H1 (cell line): Measurements from ENCODE around the gene WDR45B. TPM values are rescaled to one million over a fixed set of nuclear protein-coding genes. Genes with fewer than 3 reads are reported as not detected.

Source experiments
- CTCF ChIA-PET: fragments of 300-600 bp; sonication (Branson Sonifier 250); formaldehyde crosslinking; loops from one replicate; lab custom pipeline; 2021; ENCODE audit not compliant: partially characterized antibody; lab: Charles Lee
- POLR2A ChIA-PET: fragments of 300-600 bp; sonication (Branson Sonifier 250); formaldehyde crosslinking; loops from one replicate; lab custom pipeline; 2021; ENCODE audit warnings: inconsistent platforms; ENCODE audit not compliant: partially characterized antibody; lab: Charles Lee
- DNase-seq, 2 experiments: peaks; one replicate each; pipeline versions ENCODE4 v3.0.0 to v3.0.0-alpha.2; 2010 to 2022; ENCODE audit warnings: low spot score in 2 of 2, low read depth in 1 of 2, mixed read lengths in 1 of 2
- FAIRE-seq: peaks from 2 replicates; lab custom pipeline; 2011; peaks lifted over from hg19 to GRCh38; lab: Jason Lieb, UNC
- H2AFZ ChIP-seq: 2 replicates; pipeline ENCODE4 v1.8.1; 2012; ENCODE audit warnings: low read length, inconsistent platforms
- H2AK5ac ChIP-seq: 2 replicates; pipeline ENCODE4 v1.6.1; 2013; ENCODE audit warnings: low read depth, low read length
- H2BK120ac ChIP-seq: replicated peaks from 2 replicates; pipeline ENCODE3; 2013; ENCODE audit warnings: low read depth, low read length, inconsistent platforms
- H2BK12ac ChIP-seq: 2 replicates; pipeline ENCODE4 v1.6.1; 2013; ENCODE audit warnings: low read depth, low read length
- H2BK15ac ChIP-seq: 2 replicates; pipeline ENCODE4 v1.6.1; 2013; ENCODE audit warnings: low read length
- H2BK20ac ChIP-seq: 2 replicates; pipeline ENCODE4 v1.6.1; 2013; ENCODE audit warnings: low read length
- H2BK5ac ChIP-seq: 2 replicates; pipeline ENCODE4 v1.6.1; 2013; ENCODE audit warnings: low read depth, low read length
- H3K14ac ChIP-seq: 2 replicates; pipeline ENCODE4 v1.6.1; 2013; ENCODE audit warnings: inconsistent platforms; ENCODE audit not compliant: insufficient read length
- H3K18ac ChIP-seq: 2 replicates; pipeline ENCODE4 v1.6.1; 2013; ENCODE audit warnings: low read length; ENCODE audit errors: extremely low read depth
- H3K23ac ChIP-seq: 2 replicates; pipeline ENCODE4 v1.6.1; 2013; ENCODE audit warnings: inconsistent platforms; ENCODE audit not compliant: insufficient read length
- H3K23me2 ChIP-seq: 2 replicates; pipeline ENCODE4 v1.6.1; 2013; ENCODE audit warnings: low read depth, low read length
- H3K27ac ChIP-seq: 2 replicates; pipeline ENCODE4 v1.6.1; 2011; ENCODE audit warnings: low read depth, low read length, inconsistent platforms
- H3K27me3 ChIP-seq, 4 experiments: replicated peaks in 1 of 4; 1 replicate in 1 of 4; 2 replicates in 3 of 4; pipeline versions ENCODE4 v1.6.1 to v1.8.1; 2011 to 2013; ENCODE audit warnings: low read length in 3 of 4, mild to moderate bottlenecking in 3 of 4, inconsistent platforms in 2 of 4, mixed read lengths in 2 of 4, moderate library complexity in 1 of 4; ENCODE audit not compliant: control insufficient read depth in 3 of 4, insufficient read depth in 3 of 4; ENCODE audit errors: extremely low read depth in 1 of 4
- H3K36me3 ChIP-seq, 4 experiments: 2 replicates each; pipeline versions ENCODE4 v1.6.1 to v1.8.1; 2011 to 2013; ENCODE audit warnings: mild to moderate bottlenecking in 4 of 4, low read length in 3 of 4, moderate library complexity in 2 of 4, control low read depth in 1 of 4, inconsistent platforms in 1 of 4; ENCODE audit not compliant: insufficient read depth in 4 of 4, control insufficient read depth in 2 of 4
- H3K4ac ChIP-seq: replicated peaks from 2 replicates; pipeline ENCODE3; 2013; ENCODE audit warnings: low read length, low read depth, mixed read lengths, inconsistent platforms; ENCODE audit not compliant: insufficient read length
- H3K4me1 ChIP-seq, 4 experiments: replicated peaks in 1 of 4; 1 replicate in 1 of 4; 2 replicates in 3 of 4; pipeline versions ENCODE4 v1.6.1 to v1.8.1; 2011 to 2013; ENCODE audit warnings: low read length in 3 of 4, inconsistent platforms in 2 of 4, mixed read lengths in 1 of 4; ENCODE audit not compliant: insufficient read depth in 4 of 4, control insufficient read depth in 3 of 4
- H3K4me2 ChIP-seq, 2 experiments: 2 replicates each; pipeline versions ENCODE4 v1.6.1 to v1.8.1; 2011 to 2013; ENCODE audit warnings: low read depth in 2 of 2, low read length in 2 of 2, control low read depth in 1 of 2, inconsistent platforms in 1 of 2, mild to moderate bottlenecking in 1 of 2; ENCODE audit not compliant: insufficient read depth in 1 of 2
- H3K4me3 ChIP-seq, 4 experiments: fragments of 200-600, 300-600 bp in 1 of 4; sonication (generic), shearing (Covaris generic), sonication (Bioruptor Twin) in 1 of 4; 2 replicates each; pipeline versions ENCODE4 v1.5.1 to v1.8.1; 2011 to 2016; ENCODE audit warnings: low read length in 4 of 4, low read depth in 3 of 4, control low read depth in 2 of 4, inconsistent platforms in 2 of 4, mild to moderate bottlenecking in 2 of 4, mixed read lengths in 1 of 4, moderate library complexity in 1 of 4; ENCODE audit not compliant: insufficient read depth in 2 of 4; ENCODE audit errors: extremely low read depth in 1 of 4
- H3K56ac ChIP-seq: replicated peaks from 2 replicates; pipeline ENCODE3; 2013; ENCODE audit warnings: low read depth, mild to moderate bottlenecking, mixed read lengths, low read length, inconsistent platforms; ENCODE audit not compliant: insufficient read length
- H3K79me1 ChIP-seq: 2 replicates; pipeline ENCODE4 v1.6.1; 2013; ENCODE audit warnings: low read depth, low read length, control low read depth
- H3K79me2 ChIP-seq, 2 experiments: 2 replicates each; pipeline versions ENCODE4 v1.6.1 to v1.8.1; 2012 to 2013; ENCODE audit warnings: low read length in 2 of 2, mild to moderate bottlenecking in 2 of 2, inconsistent platforms in 1 of 2; ENCODE audit not compliant: insufficient read depth in 2 of 2, control insufficient read depth in 1 of 2
- H3K9ac ChIP-seq, 4 experiments: replicated peaks in 1 of 4; 1 replicate in 1 of 4; 2 replicates in 3 of 4; pipeline versions ENCODE4 v1.6.1 to v1.8.1; 2011 to 2013; ENCODE audit warnings: low read depth in 3 of 4, low read length in 3 of 4, control low read depth in 2 of 4, mild to moderate bottlenecking in 2 of 4, moderate library complexity in 2 of 4, inconsistent platforms in 1 of 4; ENCODE audit errors: extremely low read depth in 1 of 4
- H3K9me3 ChIP-seq, 2 experiments: 2 replicates each; pipeline versions ENCODE4 v1.6.1 to v1.8.1; 2012 to 2013; ENCODE audit warnings: mild to moderate bottlenecking in 2 of 2, moderate library complexity in 2 of 2, control low read depth in 1 of 2, inconsistent platforms in 1 of 2, low read depth in 1 of 2, low read length in 1 of 2, mixed read lengths in 1 of 2; ENCODE audit not compliant: insufficient read depth in 2 of 2
- H4K20me1 ChIP-seq, 2 experiments: replicated peaks in 1 of 2; 2 replicates each; pipeline versions ENCODE3 to v1.8.1; 2011 to 2013; ENCODE audit warnings: inconsistent platforms in 2 of 2, low read length in 2 of 2, mild to moderate bottlenecking in 1 of 2; ENCODE audit not compliant: insufficient read depth in 2 of 2, control insufficient read depth in 1 of 2
- H4K5ac ChIP-seq: 2 replicates; pipeline ENCODE4 v1.6.1; 2013; ENCODE audit warnings: low read length, low read depth, mixed read lengths, inconsistent platforms; ENCODE audit not compliant: insufficient read length
- H4K8ac ChIP-seq: 2 replicates; pipeline ENCODE4 v1.8.0; 2013; ENCODE audit warnings: mild to moderate bottlenecking, moderate library complexity, low read length, inconsistent platforms; ENCODE audit not compliant: insufficient read depth; ENCODE audit errors: extremely low read depth
- H4K91ac ChIP-seq: replicated peaks from 2 replicates; pipeline ENCODE3; 2013; ENCODE audit warnings: low read length, mixed read lengths, inconsistent platforms; ENCODE audit not compliant: insufficient read length
- BCL11A ChIP-seq, 2 experiments: IDR thresholded peaks; one replicate each; pipeline ENCODE4 v1.6.1; 2011; ENCODE audit warnings: low read depth in 2 of 2, low read length in 2 of 2, mild to moderate bottlenecking in 2 of 2
- RNF2 ChIP-seq: fragments of 200-900, 300-1000 bp; sonication (generic); IDR thresholded peaks from 2 replicates; pipeline ENCODE4 v1.7.1; 2016; ENCODE audit warnings: borderline replicate concordance, low read depth, mild to moderate bottlenecking, antibody characterized with exemption, low read length; ENCODE audit not compliant: poor library complexity, severe bottlenecking; ENCODE audit errors: missing control alignments
- TAF7 ChIP-seq: optimal IDR thresholded peaks from 2 replicates; pipeline ENCODE3; 2011; ENCODE audit warnings: low read depth, mild to moderate bottlenecking, inconsistent platforms, low read length, moderate library complexity, borderline replicate concordance
- WGBS, 2 experiments: shearing (Covaris generic) in 1 of 2; methylation state at CpG; one replicate each; pipeline versions ENCODE4 v1.1.6 to v1.1.7; 2013 to 2015; ENCODE audit warnings: low lambda C conversion rate in 2 of 2, mixed read lengths in 2 of 2, inconsistent platforms in 1 of 2, low coverage in 1 of 2, missing lambda C conversion rate in 1 of 2; ENCODE audit not compliant: insufficient replicate concordance in 2 of 2, insufficient coverage in 1 of 2, insufficient read length in 1 of 2; ENCODE audit errors: extremely low coverage in 1 of 2, missing lambda C conversion rate in 1 of 2; 5-methylcytosine and 5-hydroxymethylcytosine counted together
- polyA plus RNA-seq, 7 experiments: library from polyadenylated mRNA; depleted of rRNA in 3 of 7; stranded (reverse) in 5 of 7; unstranded in 2 of 7; fragments of >200 nt in 5 of 7; fragments of 200-250 nt in 2 of 7; gene quantifications; 1 replicate in 5 of 7; 2 replicates in 1 of 7; 4 replicates in 1 of 7; pipeline versions ENCODE4 v1.2.1 to v1.2.3, GENCODE V29; 2011 to 2013; ENCODE audit warnings: missing spikeins in 2 of 7, mixed read lengths in 2 of 7
- total RNA-seq: library from RNA; stranded (reverse); fragmentation: NEBNext Ultra II Directional; extraction: Animal tissue kit (Norgen Biotek cat#: 25700); gene quantifications from 2 replicates; pipeline ENCODE4 v1.2.1, GENCODE V29; 2021
- TF ChIP-seq, protein P1 (sequence below): IDR thresholded peaks from 2 replicates; pipeline ENCODE4 v1.6.1; 2012; ENCODE audit warnings: low read length, inconsistent platforms
- TF ChIP-seq, protein P2 (sequence below): IDR thresholded peaks from 2 replicates; pipeline ENCODE4 v1.6.1; 2012; ENCODE audit warnings: inconsistent platforms
- TF ChIP-seq, protein P3 (sequence below): IDR thresholded peaks from 2 replicates; pipeline ENCODE4 v1.6.1; 2012; ENCODE audit warnings: inconsistent platforms
- TF ChIP-seq, protein P4 (sequence below), 3 experiments: IDR thresholded peaks; 1 replicate in 2 of 3; 2 replicates in 1 of 3; pipeline versions ENCODE4 v1.5.1 to v1.6.1; 2011; ENCODE audit warnings: low read length in 3 of 3, mild to moderate bottlenecking in 3 of 3, inconsistent platforms in 2 of 3, low read depth in 1 of 3, moderate library complexity in 1 of 3; ENCODE audit not compliant: insufficient read depth in 1 of 3; ENCODE audit errors: control extremely low read depth in 1 of 3

Gene WDR45B
- total and polyA plus RNA-seq, 2 of the 8 experiments (the other 6 are each of a cell fraction or from before 2014, with no cell fraction given), result 82.0 to 100 TPM

DNA sequence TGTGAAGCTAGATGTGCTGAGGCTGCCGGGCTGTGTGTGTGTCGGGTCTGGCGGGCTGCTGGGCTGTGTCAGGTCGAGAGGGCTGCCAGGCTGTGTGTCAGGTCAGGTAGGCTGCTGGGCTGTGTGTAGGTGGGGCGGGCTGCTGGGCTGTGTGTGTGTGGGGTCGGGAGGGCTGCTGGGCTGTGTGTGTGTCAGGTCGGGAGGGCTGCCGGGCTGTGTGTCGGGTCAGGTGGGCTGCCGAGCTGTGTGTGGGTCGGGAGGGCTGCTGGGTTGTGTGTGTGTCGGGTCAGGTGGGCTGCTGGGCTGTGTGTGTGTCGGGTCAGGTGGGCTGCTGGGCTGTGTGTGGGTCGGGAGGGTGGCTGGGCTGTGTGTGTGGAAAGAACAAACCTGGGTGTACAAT lies 8.6 kb downstream of the WDR45B start:
- Histone ChIP-seq H4K5ac (no peak overlapping the region), H3K23me2 (no peaks in the 10 kb centered on the region), H3K9ac (no peak overlapping the region), H3K56ac (no peak overlapping the region), H3K79me2 (peaks cover 18 to 84% of the 10 kb centered on the region in 2 experiments), H3K4me3 (no peak overlapping the region), H3K27me3 (no peaks in the 10 kb centered on the region), H3K14ac (no peak overlapping the region), H4K8ac (no peak overlapping the region; the same call in none of the 2 replicates), H3K36me3 (peaks cover 15 to 42% (median 21%) of the 10 kb centered on the region in 4 experiments; a peak in 7 of 8 replicates), H4K20me1 (peaks cover 19 to 24% of the 10 kb centered on the region in 2 experiments), H3K4me2 (no peak overlapping the region), H2BK12ac (no peak overlapping the region), H2BK120ac (no peak overlapping the region), H3K23ac (no peak overlapping the region), H3K27ac (no peak overlapping the region), H2BK20ac (no peak overlapping the region), H2AK5ac (no peak overlapping the region), H2AFZ (no peak overlapping the region), H3K4ac (no peak overlapping the region), H2BK15ac (no peak overlapping the region), H2BK5ac (peak overlapping the region; percentile 60; the same call in 1 of the 2 replicates), H3K4me1 (peaks cover 0 to 5% (median under 1%) of the 10 kb centered on the region in 4 experiments; a peak in 1 of 7 replicates), H4K91ac (no peak overlapping the region), H3K9me3 (no peaks in the 10 kb centered on the region), H3K79me1 (peaks cover 5% of the 10 kb centered on the region), H3K18ac (no peak overlapping the region)
- no peak for DNase-seq
- ChIA-PET POLR2A (interaction anchor here (1.2 kb wide), 1 partner anchor 24 kb away, joined by 3 read pairs; no protein-coding TSS in a partner anchor), CTCF (interaction anchor here (1.1 to 1.2 kb wide), 2 partner anchors 25 to 28 kb away, joined by 3 to 6 read pairs; no protein-coding TSS in a partner anchor)
- TF ChIP-seq TAF7, result no peak
- TF ChIP-seq, protein P1, sequence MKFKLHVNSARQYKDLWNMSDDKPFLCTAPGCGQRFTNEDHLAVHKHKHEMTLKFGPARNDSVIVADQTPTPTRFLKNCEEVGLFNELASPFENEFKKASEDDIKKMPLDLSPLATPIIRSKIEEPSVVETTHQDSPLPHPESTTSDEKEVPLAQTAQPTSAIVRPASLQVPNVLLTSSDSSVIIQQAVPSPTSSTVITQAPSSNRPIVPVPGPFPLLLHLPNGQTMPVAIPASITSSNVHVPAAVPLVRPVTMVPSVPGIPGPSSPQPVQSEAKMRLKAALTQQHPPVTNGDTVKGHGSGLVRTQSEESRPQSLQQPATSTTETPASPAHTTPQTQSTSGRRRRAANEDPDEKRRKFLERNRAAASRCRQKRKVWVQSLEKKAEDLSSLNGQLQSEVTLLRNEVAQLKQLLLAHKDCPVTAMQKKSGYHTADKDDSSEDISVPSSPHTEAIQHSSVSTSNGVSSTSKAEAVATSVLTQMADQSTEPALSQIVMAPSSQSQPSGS, result no peak
- TF ChIP-seq, protein P2, sequence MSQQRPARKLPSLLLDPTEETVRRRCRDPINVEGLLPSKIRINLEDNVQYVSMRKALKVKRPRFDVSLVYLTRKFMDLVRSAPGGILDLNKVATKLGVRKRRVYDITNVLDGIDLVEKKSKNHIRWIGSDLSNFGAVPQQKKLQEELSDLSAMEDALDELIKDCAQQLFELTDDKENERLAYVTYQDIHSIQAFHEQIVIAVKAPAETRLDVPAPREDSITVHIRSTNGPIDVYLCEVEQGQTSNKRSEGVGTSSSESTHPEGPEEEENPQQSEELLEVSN, result no peak
- TF ChIP-seq, protein P3, sequence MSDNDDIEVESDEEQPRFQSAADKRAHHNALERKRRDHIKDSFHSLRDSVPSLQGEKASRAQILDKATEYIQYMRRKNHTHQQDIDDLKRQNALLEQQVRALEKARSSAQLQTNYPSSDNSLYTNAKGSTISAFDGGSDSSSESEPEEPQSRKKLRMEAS, result no peak
- no peak for TF ChIP-seq RNF2
- TF ChIP-seq BCL11A (IDR thresholded peaks at IDR 0.05; ENCODE audit: low read depth in 2 of 2, low read length in 2 of 2), result no peak
- TF ChIP-seq, protein P4, sequence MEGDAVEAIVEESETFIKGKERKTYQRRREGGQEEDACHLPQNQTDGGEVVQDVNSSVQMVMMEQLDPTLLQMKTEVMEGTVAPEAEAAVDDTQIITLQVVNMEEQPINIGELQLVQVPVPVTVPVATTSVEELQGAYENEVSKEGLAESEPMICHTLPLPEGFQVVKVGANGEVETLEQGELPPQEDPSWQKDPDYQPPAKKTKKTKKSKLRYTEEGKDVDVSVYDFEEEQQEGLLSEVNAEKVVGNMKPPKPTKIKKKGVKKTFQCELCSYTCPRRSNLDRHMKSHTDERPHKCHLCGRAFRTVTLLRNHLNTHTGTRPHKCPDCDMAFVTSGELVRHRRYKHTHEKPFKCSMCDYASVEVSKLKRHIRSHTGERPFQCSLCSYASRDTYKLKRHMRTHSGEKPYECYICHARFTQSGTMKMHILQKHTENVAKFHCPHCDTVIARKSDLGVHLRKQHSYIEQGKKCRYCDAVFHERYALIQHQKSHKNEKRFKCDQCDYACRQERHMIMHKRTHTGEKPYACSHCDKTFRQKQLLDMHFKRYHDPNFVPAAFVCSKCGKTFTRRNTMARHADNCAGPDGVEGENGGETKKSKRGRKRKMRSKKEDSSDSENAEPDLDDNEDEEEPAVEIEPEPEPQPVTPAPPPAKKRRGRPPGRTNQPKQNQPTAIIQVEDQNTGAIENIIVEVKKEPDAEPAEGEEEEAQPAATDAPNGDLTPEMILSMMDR (IDR thresholded peaks at IDR 0.05; ENCODE audit: control extremely low read depth in 1 of 3, insufficient read depth in 1 of 3, low read depth in 1 of 3, low read length in 3 of 3), result no peak
- no peak for FAIRE-seq
- WGBS, 2 experiments, result 90% methylated on average over 11 of the region's 14 CpGs; no CpG with 5 or more reads in 1 of the 2 experiments
